Sigmoid colon (tissue), 7 donors: ENCODE data around the gene EML6. TPM values are rescaled to one million over a fixed set of nuclear protein-coding genes. Genes with fewer than 3 reads are reported as not detected.

ENCODE experiments used
- DNase-seq: peaks from one replicate; pipeline ENCODE4 v3.0.0-alpha.2; 2019
- H3K27ac ChIP-seq, 4 donors: fragments of 200-600 bp; sonication (generic); one replicate each; pipeline ENCODE4 v1.5.1; 2016 to 2019; ENCODE audit warnings: mild to moderate bottlenecking in 1 of 4
- H3K27me3 ChIP-seq, 3 donors: fragments of 200-600 bp; sonication (generic); one replicate each; pipeline ENCODE4 v1.5.1; 2019; ENCODE audit warnings: mild to moderate bottlenecking in 1 of 3
- H3K36me3 ChIP-seq, 4 donors: fragments of 200-600 bp; sonication (generic); one replicate each; pipeline ENCODE4 v1.5.1; 2016 to 2019
- H3K4me1 ChIP-seq, 4 donors: fragments of 200-600 bp; sonication (generic); one replicate each; pipeline ENCODE4 v1.5.1; 2017 to 2019
- H3K4me3 ChIP-seq, 4 donors: fragments of 200-600 bp; sonication (generic); one replicate each; pipeline ENCODE4 v1.5.1; 2017 to 2019; ENCODE audit warnings: mild to moderate bottlenecking in 2 of 4, moderate library complexity in 1 of 4
- H3K9me3 ChIP-seq, 4 donors: fragments of 200-600 bp in 3 of 4; sonication (generic) in 3 of 4; one replicate each; pipeline versions ENCODE4 v1.5.1 to v1.6.1; 2013 to 2019
- EP300 ChIP-seq, 4 donors: sonication (generic); formaldehyde crosslinking; IDR thresholded peaks; one replicate each; pipeline ENCODE4 v1.6.1; 2017; ENCODE audit warnings: antibody characterized with exemption in 4 of 4
- POLR2A ChIP-seq, 2 donors: fragments of 450-650 bp; IDR thresholded peaks; one replicate each; pipeline ENCODE4 v1.6.1; 2016; ENCODE audit warnings: antibody characterized with exemption in 2 of 2, mild to moderate bottlenecking in 2 of 2, moderate library complexity in 2 of 2
- POLR2AphosphoS5 ChIP-seq, 4 donors: sonication (generic); formaldehyde crosslinking; IDR thresholded peaks; one replicate each; pipeline ENCODE4 v1.6.1; 2017; ENCODE audit warnings: antibody characterized with exemption in 4 of 4
- WGBS, 2 donors: extraction: QIAGEN DNeasy Blood & Tissue Kit; methylation state at CpG; one replicate each; pipeline ENCODE4 v1.1.7; 2013; 5-methylcytosine and 5-hydroxymethylcytosine counted together
- intact Hi-C: fragments of 100-400 bp; cut with DNase I; formaldehyde crosslinking; loops from one replicate; pipeline ENCODE4 v1.15.1; 2023
- polyA plus RNA-seq, 3 donors: library from polyadenylated mRNA; stranded (reverse); fragments of 200-250 nt; gene quantifications; one replicate each; pipeline ENCODE4 v1.2.3, GENCODE V29; 2013
- total RNA-seq, 4 donors: library from RNA; depleted of rRNA; stranded (reverse); fragments of >200 nt; gene quantifications; one replicate each; pipeline ENCODE4 v1.1.0, GENCODE V29; 2016
- TF ChIP-seq, protein P1 (sequence below), 4 experiments: fragments of 450-650 bp in 3 of 4; fragments of 200-600 bp in 1 of 4; IDR thresholded peaks; one replicate each; pipeline ENCODE4 v1.5.1; 2016 to 2019; ENCODE audit warnings: antibody characterized with exemption in 4 of 4, mild to moderate bottlenecking in 3 of 4, moderate library complexity in 2 of 4
- donor health status: healthy with polysubstance abuse.
- donor health status: Bipolar disorder and iron deficiency.
- donor health status: healthy.

The EML6 gene
- total and polyA plus RNA-seq, 7 donors, result 0.46 to 2.2 (median 1.2) TPM

DNA sequence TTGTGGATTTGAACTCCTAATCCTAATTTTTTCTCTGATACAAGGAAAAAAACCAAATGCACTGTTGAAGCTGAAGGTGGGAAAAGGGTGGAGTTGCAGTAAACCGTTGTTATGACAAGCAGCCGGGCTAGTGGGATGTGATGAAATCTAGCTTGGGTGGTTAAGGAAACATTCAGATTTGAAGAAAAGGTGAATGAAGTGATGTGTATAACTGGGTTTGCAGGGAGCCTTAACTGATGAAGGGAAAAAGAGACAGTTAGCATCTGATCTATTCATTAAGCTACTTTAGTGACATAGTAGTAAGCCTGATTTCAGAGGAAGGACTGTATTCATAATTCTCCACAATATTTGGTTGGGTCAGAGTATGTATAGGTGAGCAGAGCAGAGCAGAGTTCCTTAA, 3.5 kb downstream of the EML6 start:
- no peak for DNase-seq
- no peaks in the 10 kb centered on the region for H3K9me3 ChIP-seq
- 37 to 68% methylated on average over 2 of the region's 2 CpGs for WGBS, 2 donors
- H3K4me1 ChIP-seq, result peaks cover 0 to 22% (median 18%) of the 10 kb centered on the region in 4 donors
- H3K4me3 ChIP-seq, result no peak overlapping the region
- H3K27me3 ChIP-seq, result peaks cover 0 to 8% (median 0%) of the 10 kb centered on the region in 3 donors
- no peak overlapping the region for H3K27ac ChIP-seq
- H3K36me3 ChIP-seq, result no peaks in the 10 kb centered on the region
- TF ChIP-seq POLR2A (IDR thresholded peaks at IDR 0.05) (no peak), EP300 (IDR thresholded peaks at IDR 0.05) (no peak), POLR2AphosphoS5 (IDR thresholded peaks at IDR 0.05) (no peak)
- TF ChIP-seq, protein P1, sequence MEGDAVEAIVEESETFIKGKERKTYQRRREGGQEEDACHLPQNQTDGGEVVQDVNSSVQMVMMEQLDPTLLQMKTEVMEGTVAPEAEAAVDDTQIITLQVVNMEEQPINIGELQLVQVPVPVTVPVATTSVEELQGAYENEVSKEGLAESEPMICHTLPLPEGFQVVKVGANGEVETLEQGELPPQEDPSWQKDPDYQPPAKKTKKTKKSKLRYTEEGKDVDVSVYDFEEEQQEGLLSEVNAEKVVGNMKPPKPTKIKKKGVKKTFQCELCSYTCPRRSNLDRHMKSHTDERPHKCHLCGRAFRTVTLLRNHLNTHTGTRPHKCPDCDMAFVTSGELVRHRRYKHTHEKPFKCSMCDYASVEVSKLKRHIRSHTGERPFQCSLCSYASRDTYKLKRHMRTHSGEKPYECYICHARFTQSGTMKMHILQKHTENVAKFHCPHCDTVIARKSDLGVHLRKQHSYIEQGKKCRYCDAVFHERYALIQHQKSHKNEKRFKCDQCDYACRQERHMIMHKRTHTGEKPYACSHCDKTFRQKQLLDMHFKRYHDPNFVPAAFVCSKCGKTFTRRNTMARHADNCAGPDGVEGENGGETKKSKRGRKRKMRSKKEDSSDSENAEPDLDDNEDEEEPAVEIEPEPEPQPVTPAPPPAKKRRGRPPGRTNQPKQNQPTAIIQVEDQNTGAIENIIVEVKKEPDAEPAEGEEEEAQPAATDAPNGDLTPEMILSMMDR (IDR thresholded peaks at IDR 0.05), result no peak
- intact Hi-C loops, result loop anchor here (10.0 kb wide), 1 partner anchor 448 kb away; no protein-coding TSS in a partner anchor

DNA sequence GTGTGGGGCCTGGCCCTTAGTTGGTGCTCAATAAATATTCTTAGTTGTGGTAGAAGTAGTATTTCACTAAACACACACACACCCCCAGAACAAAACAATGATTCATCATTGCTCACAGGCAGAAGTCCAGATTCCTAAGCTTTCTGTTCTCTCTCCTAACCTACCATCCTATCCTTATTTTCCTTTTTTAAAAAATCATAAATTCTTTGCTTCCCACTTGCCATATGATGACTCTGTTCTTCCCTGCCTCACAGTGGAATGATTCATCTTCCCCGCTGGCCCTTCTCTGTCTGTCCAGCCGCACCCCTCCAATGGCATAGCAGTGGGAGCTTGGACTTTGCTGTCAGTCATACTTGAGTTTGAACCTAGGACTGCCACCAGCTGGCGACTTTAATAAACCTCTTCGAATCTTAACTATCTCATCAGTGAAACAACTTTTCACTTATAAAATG, 5.2 kb downstream of the EML6 start:
- H3K27me3 ChIP-seq, result peaks cover 0 to 8% (median 0%) of the 10 kb centered on the region in 3 donors
- TF ChIP-seq EP300 (IDR thresholded peaks at IDR 0.05) (no peak), POLR2AphosphoS5 (IDR thresholded peaks at IDR 0.05) (no peak), POLR2A (IDR thresholded peaks at IDR 0.05) (no peak)
- TF ChIP-seq, protein P1 (IDR thresholded peaks at IDR 0.05), result no peak
- H3K27ac ChIP-seq, result no peak overlapping the region
- no peak overlapping the region for H3K4me3 ChIP-seq
- H3K9me3 ChIP-seq, result no peaks in the 10 kb centered on the region
- WGBS, 2 donors, result 67 to 83% methylated on average over 4 of the region's 4 CpGs
- intact Hi-C loops, result loop anchor here (10.0 kb wide), 1 partner anchor 446 kb away; no protein-coding TSS in a partner anchor
- DNase-seq, result no peak
- no peaks in the 10 kb centered on the region for H3K36me3 ChIP-seq
- peaks cover 0 to 14% (median 12%) of the 10 kb centered on the region in 4 donors for H3K4me1 ChIP-seq

DNA sequence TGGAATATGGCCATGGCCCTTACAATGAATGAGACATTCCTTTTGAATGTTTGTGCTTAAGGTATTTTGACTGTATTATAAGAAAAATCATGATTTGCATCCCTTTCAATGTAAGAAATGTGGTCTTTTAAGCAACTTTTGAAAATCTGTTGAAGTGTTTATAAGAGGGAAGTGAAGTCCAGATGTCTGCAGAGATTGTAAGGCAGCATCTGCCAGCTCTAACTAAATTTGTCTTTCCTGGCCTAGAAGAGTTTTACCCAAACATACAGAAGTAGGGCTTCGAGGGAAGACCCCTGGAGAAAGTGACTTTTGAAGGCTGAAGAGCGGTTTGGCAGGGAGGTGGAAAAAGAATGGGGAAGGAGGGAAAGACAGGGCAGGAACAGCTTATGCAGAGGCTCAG, 12.2 kb downstream of the EML6 start:
- intact Hi-C loops, result no loop called here
- no peak overlapping the region for H3K4me3 ChIP-seq
- TF ChIP-seq POLR2A (IDR thresholded peaks at IDR 0.05) (no peak), EP300 (IDR thresholded peaks at IDR 0.05) (no peak), POLR2AphosphoS5 (IDR thresholded peaks at IDR 0.05) (no peak)
- TF ChIP-seq, protein P1 (IDR thresholded peaks at IDR 0.05), result no peak
- H3K4me1 ChIP-seq, result no peaks in the 10 kb centered on the region
- H3K27ac ChIP-seq, result no peak overlapping the region
- no peaks in the 10 kb centered on the region for H3K27me3 ChIP-seq
- no peaks in the 10 kb centered on the region for H3K36me3 ChIP-seq
- WGBS, 2 donors, result 42 to 75% methylated on average over 2 of the region's 2 CpGs
- H3K9me3 ChIP-seq, result no peaks in the 10 kb centered on the region
- no peak for DNase-seq

DNA sequence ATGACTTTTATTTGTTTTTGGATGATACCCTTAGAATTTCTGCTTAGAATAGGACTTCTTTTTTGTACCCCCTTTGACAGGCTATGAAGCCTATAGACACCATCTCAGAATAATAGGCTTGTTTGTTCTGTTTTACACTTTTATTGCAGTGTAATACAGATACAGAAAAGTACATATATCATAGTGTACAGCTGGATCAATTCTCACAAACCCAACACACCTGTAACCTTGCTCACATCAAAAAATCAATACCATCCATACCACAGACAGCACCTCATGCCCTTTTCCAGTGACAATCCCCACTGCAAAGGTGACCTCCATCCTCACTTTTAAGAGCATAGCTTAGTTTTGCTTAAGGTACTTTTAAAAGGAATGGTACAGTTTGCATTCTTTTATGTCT, 14.8 kb downstream of the EML6 start:
- Histone ChIP-seq H3K27ac (no peak overlapping the region), H3K36me3 (no peaks in the 10 kb centered on the region), H3K4me3 (no peak overlapping the region), H3K9me3 (no peaks in the 10 kb centered on the region), H3K4me1 (no peaks in the 10 kb centered on the region), H3K27me3 (no peaks in the 10 kb centered on the region)
- TF ChIP-seq POLR2AphosphoS5 (IDR thresholded peaks at IDR 0.05) (no peak), POLR2A (IDR thresholded peaks at IDR 0.05) (no peak), EP300 (IDR thresholded peaks at IDR 0.05) (no peak)
- TF ChIP-seq, protein P1 (IDR thresholded peaks at IDR 0.05), result no peak
- DNase-seq, result no peak
- intact Hi-C loops, result no loop called here

DNA sequence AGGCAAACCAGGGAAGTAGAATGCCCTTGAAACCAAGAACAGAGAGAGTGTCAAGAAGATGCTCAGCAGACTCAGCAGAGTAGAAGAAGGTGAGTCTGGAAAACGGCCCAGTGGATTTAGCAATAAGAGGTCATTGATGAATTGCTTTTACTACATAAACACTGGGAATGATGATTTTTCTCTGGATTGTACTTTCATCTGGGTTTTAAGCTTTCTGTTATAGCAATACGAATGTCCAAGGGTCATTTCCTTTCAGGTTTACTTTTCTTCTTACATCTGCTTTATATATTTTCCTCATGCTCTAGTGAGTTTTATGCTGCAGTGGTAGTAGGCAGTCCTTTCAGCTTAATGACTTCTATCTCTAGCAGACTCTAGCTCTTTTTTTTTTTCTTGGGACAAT, 16.9 kb downstream of the EML6 start:
- Histone ChIP-seq H3K36me3 (no peaks in the 10 kb centered on the region), H3K9me3 (no peaks in the 10 kb centered on the region), H3K27ac (no peak overlapping the region), H3K4me1 (no peaks in the 10 kb centered on the region), H3K4me3 (no peak overlapping the region), H3K27me3 (no peaks in the 10 kb centered on the region)
- no peak for DNase-seq
- intact Hi-C loops, result no loop called here
- TF ChIP-seq POLR2AphosphoS5 (IDR thresholded peaks at IDR 0.05), result no peak
- TF ChIP-seq EP300 (IDR thresholded peaks at IDR 0.05), result no peak
- no peak for TF ChIP-seq POLR2A (IDR thresholded peaks at IDR 0.05)
- TF ChIP-seq, protein P1 (IDR thresholded peaks at IDR 0.05), result no peak
- 17 to 68% methylated on average over 2 of the region's 2 CpGs for WGBS, 2 donors
